HCT116 (cell line): ENCODE data around the gene ADAMTS19.

Experiments used
- EZH2 ChIP-seq: fragments of 200-600 bp; sonication (generic); IDR thresholded peaks from 2 replicates; pipeline ENCODE4 v1.6.1; 2017; ENCODE audit warnings: antibody characterized with exemption, mixed run types
- EZH2phosphoT487 ChIP-seq: fragments of 200-600 bp; IDR thresholded peaks from 2 replicates; pipeline ENCODE4 v1.6.1; 2018; ENCODE audit warnings: antibody characterized with exemption, borderline replicate concordance
- POLR2A ChIP-seq: IDR thresholded peaks from 2 replicates; pipeline ENCODE4 v1.7.0; 2011; ENCODE audit warnings: borderline replicate concordance; ENCODE audit not compliant: insufficient read depth, insufficient read length; ENCODE audit errors: extremely low read depth
- SP1 ChIP-seq: IDR thresholded peaks from 2 replicates; pipeline ENCODE4 v1.6.1; 2012; ENCODE audit warnings: low read depth
- TF ChIP-seq, protein P1 (sequence below), 3 experiments: fragments of 200-600 bp in 1 of 3; sonication (generic) in 1 of 3; IDR thresholded peaks in 2 of 3; conservative IDR thresholded peaks in 1 of 3; 2 replicates each; pipeline ENCODE4 v1.5.1; 2012 to 2017; ENCODE audit warnings: low read depth in 2 of 3, low read length in 2 of 3, antibody characterized with exemption in 1 of 3, borderline replicate concordance in 1 of 3, control low read depth in 1 of 3, mild to moderate bottlenecking in 1 of 3, mixed read lengths in 1 of 3, mixed run types in 1 of 3, moderate library complexity in 1 of 3; ENCODE audit not compliant: insufficient read depth in 1 of 3

DNA sequence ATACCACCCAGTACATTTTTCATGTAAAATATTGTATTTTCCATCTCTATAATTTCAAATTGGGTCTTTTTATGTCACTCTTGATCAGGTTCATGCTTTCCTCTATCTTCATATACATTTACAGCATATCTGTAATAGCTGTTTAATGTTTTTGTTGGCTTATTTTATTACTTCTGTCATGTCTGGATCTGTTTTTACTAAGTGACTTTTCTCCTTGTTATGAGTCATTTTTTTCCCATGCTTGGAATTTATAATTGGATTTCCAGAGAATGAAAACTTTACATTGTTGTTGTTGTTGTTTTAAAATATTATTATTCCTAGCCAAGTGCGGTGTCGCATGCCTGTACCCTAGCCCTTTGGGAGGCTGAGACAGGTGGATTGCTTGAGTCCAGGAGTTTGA is 5.6 kb upstream of the ADAMTS19 start:
- TF ChIP-seq EZH2 (no peak), POLR2A (no peak), SP1 (no peak), EZH2phosphoT487 (no peak)
- TF ChIP-seq, protein P1, sequence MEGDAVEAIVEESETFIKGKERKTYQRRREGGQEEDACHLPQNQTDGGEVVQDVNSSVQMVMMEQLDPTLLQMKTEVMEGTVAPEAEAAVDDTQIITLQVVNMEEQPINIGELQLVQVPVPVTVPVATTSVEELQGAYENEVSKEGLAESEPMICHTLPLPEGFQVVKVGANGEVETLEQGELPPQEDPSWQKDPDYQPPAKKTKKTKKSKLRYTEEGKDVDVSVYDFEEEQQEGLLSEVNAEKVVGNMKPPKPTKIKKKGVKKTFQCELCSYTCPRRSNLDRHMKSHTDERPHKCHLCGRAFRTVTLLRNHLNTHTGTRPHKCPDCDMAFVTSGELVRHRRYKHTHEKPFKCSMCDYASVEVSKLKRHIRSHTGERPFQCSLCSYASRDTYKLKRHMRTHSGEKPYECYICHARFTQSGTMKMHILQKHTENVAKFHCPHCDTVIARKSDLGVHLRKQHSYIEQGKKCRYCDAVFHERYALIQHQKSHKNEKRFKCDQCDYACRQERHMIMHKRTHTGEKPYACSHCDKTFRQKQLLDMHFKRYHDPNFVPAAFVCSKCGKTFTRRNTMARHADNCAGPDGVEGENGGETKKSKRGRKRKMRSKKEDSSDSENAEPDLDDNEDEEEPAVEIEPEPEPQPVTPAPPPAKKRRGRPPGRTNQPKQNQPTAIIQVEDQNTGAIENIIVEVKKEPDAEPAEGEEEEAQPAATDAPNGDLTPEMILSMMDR (IDR thresholded peaks at IDR 0.05 in 2 of 3, conservative IDR thresholded peaks at IDR 0.05 in 1 of 3; ENCODE audit: borderline replicate concordance in 1 of 3, insufficient read depth in 1 of 3, low read depth in 2 of 3, low read length in 2 of 3) = no peak
